HG02623 (cell line): ENCODE results near the gene NET1.
"Not testable (repeated sequence)": the region's sequence is repeated elsewhere in the genome, so short reads cannot be mapped to it uniquely, and the experiment has no call there.

Experiments
- ATAC-seq: cut with Tn5 transposase; IDR thresholded peaks from one replicate; pipeline ENCODE4 v1.9.1; 2021; ENCODE audit warnings: moderate library complexity; ENCODE audit not compliant: unreplicated experiment

The NET1 gene

GRCh38 chr10:5396556-5397300 lies 15.6 kb upstream of the NET1 start:
- no peak for ATAC-seq

GRCh38 chr10:5399332-5399731 lies 13.0 kb upstream of the NET1 start:
- ATAC-seq, result no peak

- ATAC-seq, result no peak
Observed at GRCh38 chr10:5400468-5401240, 11.7 kb upstream of the NET1 start.

GRCh38 chr10:5402798-5403197 lies 9.6 kb upstream of the NET1 start:
- no peak for ATAC-seq

GRCh38 chr10:5404208-5405041 lies 7.9 kb upstream of the NET1 start, which contains the start of gene TUBAL3:
TSS of gene TUBAL3 (minus strand) at chr10:5404828. CDS start at chr10:5404792, 36 bp downstream.
- ATAC-seq, result no peak

- no peak for ATAC-seq
Observed at GRCh38 chr10:5406918-5407317, 5.4 kb upstream of the NET1 start.

- not testable (repeated sequence) for ATAC-seq
Observed at GRCh38 chr10:5410787-5411186, 1.6 kb upstream of the NET1 start.

- no peak for ATAC-seq
Observed at GRCh38 chr10:5411941-5412276, 448 bp upstream of the NET1 start.

- no peak for ATAC-seq
Observed at GRCh38 chr10:5413012-5413938, 918 bp downstream of the NET1 start.

GRCh38 chr10:5416981-5417380 lies 4.6 kb downstream of the NET1 start:
- ATAC-seq, result no peak

GRCh38 chr10:5418584-5418983 lies 6.2 kb downstream of the NET1 start:
- ATAC-seq, result no peak

- no peak for ATAC-seq
Observed at GRCh38 chr10:5419466-5420094, 7.2 kb downstream of the NET1 start.

- no peak for ATAC-seq
Observed at GRCh38 chr10:5423771-5424170, 11.4 kb downstream of the NET1 start.

- no peak for ATAC-seq
Observed at GRCh38 chr10:5424751-5425150, 12.4 kb downstream of the NET1 start.

GRCh38 chr10:5428133-5428532 lies 15.8 kb downstream of the NET1 start:
- ATAC-seq, result no peak

GRCh38 chr10:5433182-5433581 lies 20.8 kb downstream of the NET1 start:
- no peak for ATAC-seq

- ATAC-seq, result peak; percentile 43
Observed at GRCh38 chr10:5434017-5434753, 21.8 kb downstream of the NET1 start.

GRCh38 chr10:5435328-5435727 lies 23.0 kb downstream of the NET1 start:
- no peak for ATAC-seq

- ATAC-seq, result no peak
Observed at GRCh38 chr10:5440206-5440605, 27.8 kb downstream of the NET1 start.
